Activated gamma-delta T cell treated with Interleukin-2 at 50 U/mL for 16 hours (primary cell): ENCODE measurements around the gene ITPR2.
"Not testable (repeated sequence)": the region's sequence is repeated elsewhere in the genome, so short reads cannot be mapped to it uniquely, and the experiment has no call there.

Source experiments
- DNase-seq: peaks from one replicate; pipeline ENCODE4 v3.0.0-alpha.2; 2020

ITPR2 gene

GRCh38 chr12:26697217-26697616 lies 135.8 kb downstream of the ITPR2 start:
- DNase-seq: no peak

DNA sequence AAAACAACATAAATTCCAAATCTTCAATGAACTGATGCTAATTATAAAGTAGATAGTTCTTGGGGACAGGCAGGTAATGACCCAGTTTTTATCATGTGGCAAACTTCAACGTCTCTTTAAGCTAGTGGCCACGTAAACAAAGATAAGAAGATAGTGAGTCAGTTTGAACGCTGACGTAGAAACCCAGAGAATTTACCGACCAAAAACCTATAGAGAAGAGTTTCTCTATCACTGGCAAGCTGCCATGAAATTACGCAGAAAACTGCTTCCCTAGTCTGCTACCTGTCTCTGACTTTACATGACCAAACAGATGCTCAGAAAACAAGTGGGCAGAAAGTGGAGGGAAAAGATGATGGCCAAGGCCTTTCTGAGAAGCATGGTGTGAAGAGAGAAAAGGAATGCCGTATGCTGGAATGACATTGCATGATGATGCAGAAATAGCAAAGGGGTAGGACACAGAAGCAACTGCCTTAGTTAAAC lies 136.3 kb downstream of the ITPR2 start:
- DNase-seq: no peak

DNA sequence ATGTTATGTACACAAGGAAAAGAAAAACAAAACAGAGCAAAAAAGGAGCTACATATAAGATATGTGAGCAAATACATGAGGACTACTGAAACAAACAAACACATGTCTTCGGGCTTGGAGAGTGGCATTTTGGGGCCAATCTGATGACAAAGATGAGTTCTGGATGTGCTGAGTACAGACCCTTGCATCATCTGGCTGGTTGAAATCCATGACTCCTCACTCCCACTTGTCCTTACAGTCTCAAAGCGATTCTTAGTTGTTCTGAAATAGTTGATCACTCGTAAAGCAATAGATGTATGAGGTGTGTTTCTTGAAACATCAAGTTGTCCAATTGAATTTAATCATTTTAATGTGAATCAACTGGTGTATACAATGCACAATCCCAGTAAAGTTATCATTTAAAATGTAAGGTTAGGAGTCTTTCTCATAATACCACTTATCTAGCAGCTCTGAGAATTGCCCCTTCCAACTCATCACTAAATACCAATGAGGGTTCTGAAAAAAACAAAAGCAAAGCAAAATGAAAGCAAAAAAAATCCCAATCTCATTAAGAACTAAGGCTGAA lies 136.9 kb downstream of the ITPR2 start:
- DNase-seq: no peak

- no peak for DNase-seq
Observed at GRCh38 chr12:26694402-26694801, 138.6 kb downstream of the ITPR2 start.

GRCh38 chr12:26692407-26692806 lies 140.6 kb downstream of the ITPR2 start:
- DNase-seq: no peak

DNA sequence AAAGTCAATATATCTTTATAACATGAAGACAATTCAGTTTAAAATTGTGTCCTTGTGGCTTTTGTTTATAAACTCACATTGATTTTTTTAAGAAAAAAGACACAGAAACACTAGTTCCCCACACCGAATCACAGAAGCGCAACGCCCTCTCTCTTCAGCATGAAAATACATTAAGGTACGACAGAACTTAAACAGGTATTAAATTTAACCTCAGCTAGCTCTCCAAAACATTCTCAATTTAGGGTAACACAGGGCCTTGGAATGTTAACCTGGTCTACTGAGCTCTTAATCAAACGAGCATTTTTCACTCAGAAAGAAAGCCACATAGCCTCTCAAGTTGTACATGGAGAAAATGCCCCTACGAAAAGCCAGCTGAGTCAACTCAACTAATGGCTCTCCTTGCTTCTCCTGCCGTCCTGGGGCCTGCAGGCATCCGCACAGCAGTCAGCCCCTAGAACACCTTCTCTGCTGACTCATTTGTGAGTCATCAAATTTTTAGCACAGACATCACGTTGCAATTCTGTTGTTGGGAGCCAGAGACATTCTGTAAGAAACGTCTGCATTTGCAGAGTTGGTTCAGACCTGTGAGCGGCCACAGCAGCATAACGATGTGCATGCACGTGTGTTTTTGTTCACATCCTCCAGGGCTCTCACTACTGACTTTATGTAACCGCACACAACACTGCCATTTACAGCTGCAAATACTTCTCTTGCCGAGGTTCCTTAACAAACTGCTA lies 141.6 kb downstream of the ITPR2 start:
- DNase-seq: no peak

- no peak for DNase-seq
Observed at GRCh38 chr12:26690601-26691000, 142.4 kb downstream of the ITPR2 start.

DNA sequence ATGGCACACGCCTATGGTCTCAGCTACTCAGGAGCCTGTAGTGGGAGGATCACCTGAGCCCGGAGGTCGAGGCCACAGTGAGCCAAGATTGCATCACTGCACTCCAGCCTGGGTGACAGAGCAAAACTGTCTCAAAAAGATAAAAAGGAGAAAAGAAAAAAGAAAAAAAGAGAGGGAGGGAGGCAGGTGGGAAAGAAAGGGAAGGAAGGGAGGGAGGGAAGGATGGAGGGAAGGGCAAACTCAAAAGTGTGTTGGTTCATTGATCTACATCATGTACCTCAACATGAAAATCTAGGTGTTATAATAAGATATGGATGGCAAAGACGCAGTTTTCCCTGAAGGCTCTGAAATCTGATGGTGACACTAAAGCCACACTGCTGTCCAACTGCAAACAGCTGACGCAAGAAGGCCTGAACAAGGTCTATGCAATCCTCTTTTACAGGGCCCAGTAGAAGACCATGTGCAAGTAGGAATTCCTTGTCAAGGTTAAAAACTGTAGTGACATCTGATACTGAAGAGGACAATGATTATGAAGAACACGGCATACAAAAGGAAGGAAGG lies 143.6 kb downstream of the ITPR2 start:
- DNase-seq: no peak

- DNase-seq: no peak
Observed at GRCh38 chr12:26688344-26688904, 144.6 kb downstream of the ITPR2 start.

DNA sequence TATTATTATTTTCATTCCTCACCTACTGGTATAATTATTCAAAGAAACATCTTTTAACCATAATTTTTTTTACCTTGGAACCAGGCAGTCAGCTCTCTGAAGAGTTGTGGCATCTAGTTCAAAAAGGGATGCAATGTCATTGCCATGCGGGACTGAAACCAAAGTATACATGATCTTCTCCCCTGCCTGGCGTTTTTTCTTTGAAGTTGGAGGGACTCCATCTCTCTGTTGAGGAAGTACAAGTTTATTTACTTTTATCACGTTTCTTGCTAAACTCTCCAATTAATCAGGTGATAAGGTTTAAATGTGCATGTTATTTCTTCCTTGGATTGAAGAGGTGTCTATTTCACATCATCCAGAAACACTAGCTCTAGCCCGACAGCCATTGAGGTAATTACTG lies 146.6 kb downstream of the ITPR2 start:
- no peak for DNase-seq

GRCh38 chr12:26684101-26684500 lies 148.9 kb downstream of the ITPR2 start:
- DNase-seq: no peak

GRCh38 chr12:26683443-26683842 lies 149.6 kb downstream of the ITPR2 start:
- DNase-seq: no peak

GRCh38 chr12:26680727-26681455 lies 152.1 kb downstream of the ITPR2 start:
- DNase-seq: no peak

- DNase-seq: no peak
Observed at GRCh38 chr12:26678697-26679660, 154.0 kb downstream of the ITPR2 start.

GRCh38 chr12:26671487-26671886 lies 161.5 kb downstream of the ITPR2 start:
- DNase-seq: not testable (repeated sequence)

GRCh38 chr12:26668847-26669246 lies 164.1 kb downstream of the ITPR2 start:
- DNase-seq: no peak

DNA sequence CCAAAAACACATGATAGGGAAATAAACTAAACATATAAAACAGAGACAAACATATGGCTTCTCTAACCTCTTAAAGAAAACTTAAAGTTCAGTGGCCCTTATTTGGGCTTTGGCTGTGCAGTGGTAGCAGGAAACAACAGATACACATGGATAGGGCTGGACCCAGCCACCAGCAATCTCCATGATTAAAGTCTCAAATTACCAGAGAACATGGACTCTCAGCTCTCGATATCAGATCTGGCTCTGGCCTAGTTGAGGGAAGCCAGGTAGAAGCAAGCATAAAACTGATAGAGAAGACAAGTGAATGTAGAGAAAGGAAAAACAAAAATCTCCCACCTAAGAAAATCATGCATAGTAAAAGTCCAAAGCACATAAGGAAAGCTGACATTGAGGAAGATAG lies 164.8 kb downstream of the ITPR2 start:
- no peak for DNase-seq

GRCh38 chr12:26666286-26666685 lies 166.7 kb downstream of the ITPR2 start:
- no peak for DNase-seq

GRCh38 chr12:26661399-26661798 lies 171.6 kb downstream of the ITPR2 start:
- DNase-seq: no peak

DNA sequence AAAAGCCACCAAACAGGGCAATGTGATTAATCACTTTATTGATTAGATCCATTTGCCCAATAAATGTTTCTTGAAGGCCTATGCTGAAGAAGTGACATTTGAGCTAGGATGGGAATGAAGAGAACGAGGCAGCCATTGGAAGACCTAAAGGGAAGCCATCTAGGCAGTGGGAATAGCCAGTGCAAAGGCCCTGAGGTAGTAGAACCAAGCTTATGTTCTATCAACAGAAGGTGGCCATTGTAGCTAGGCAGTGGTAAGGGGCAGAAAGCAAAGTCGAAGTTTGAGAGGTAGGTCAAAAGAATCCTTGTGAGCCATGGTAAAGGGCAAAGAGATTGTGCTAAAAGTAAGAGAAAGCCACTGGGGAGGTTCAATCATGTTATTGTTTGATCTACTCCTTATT lies 173.1 kb downstream of the ITPR2 start:
- DNase-seq: no peak

GRCh38 chr12:26658991-26659390 lies 174.0 kb downstream of the ITPR2 start:
- DNase-seq: no peak

GRCh38 chr12:26654623-26655022 lies 178.4 kb downstream of the ITPR2 start:
- DNase-seq: no peak
